Progenitor cell of endocrine pancreas (in vitro differentiated cells): ENCODE data around the gene PPP1R3F. TPM values are rescaled to one million over a fixed set of nuclear protein-coding genes. Genes with fewer than 3 reads are reported as not detected.
"Not testable (repeated sequence)": the region's sequence is repeated elsewhere in the genome, so short reads cannot be mapped to it uniquely, and the experiment has no call there.

Experiments
- DNase-seq: peaks from one replicate; pipeline ENCODE4 v3.0.0; 2021; ENCODE audit warnings: low spot score; ENCODE audit not compliant: unreplicated experiment
- H3K27ac Mint-ChIP-seq: 2 replicates; pipeline ENCODE4 v1.8.0; 2021; ENCODE audit warnings: mild to moderate bottlenecking, moderate library complexity, mixed read lengths
- H3K27me3 Mint-ChIP-seq: 2 replicates; pipeline ENCODE4 v1.8.0; 2021; ENCODE audit warnings: mixed read lengths
- H3K36me3 Mint-ChIP-seq: 2 replicates; pipeline ENCODE4 v1.8.0; 2022; ENCODE audit warnings: mixed read lengths; ENCODE audit not compliant: insufficient read depth
- H3K4me1 Mint-ChIP-seq: 2 replicates; pipeline ENCODE4 v1.8.0; 2021; ENCODE audit warnings: low read depth, mixed read lengths
- H3K4me3 Mint-ChIP-seq: 2 replicates; pipeline ENCODE4 v1.8.0; 2021; ENCODE audit warnings: low read depth, mild to moderate bottlenecking, moderate library complexity, mixed read lengths
- H3K9me3 Mint-ChIP-seq: 2 replicates; pipeline ENCODE4 v1.8.0; 2021; ENCODE audit warnings: low read depth, mixed read lengths
- CTCF ChIP-seq: fragments of 200-600 bp; sonication (generic); IDR thresholded peaks from one replicate; pipeline ENCODE4 v1.5.0; 2021; ENCODE audit warnings: antibody characterized with exemption, mild to moderate bottlenecking; ENCODE audit not compliant: unreplicated experiment
- total RNA-seq: library from RNA; stranded (reverse); gene quantifications from 2 replicates; pipeline ENCODE4 v1.2.1, GENCODE V29; 2021

PPP1R3F gene
- total RNA-seq, 1 donor from 2014 or later = 10.2 TPM

GRCh38 chrX:49316085-49316484, 46.5 kb downstream of the PPP1R3F start:
- DNase-seq = no peak
- no peak for TF ChIP-seq CTCF
- H3K9me3 Mint-ChIP-seq = peaks cover 5% of the 10 kb centered on the region
- H3K27me3 Mint-ChIP-seq = no peaks in the 10 kb centered on the region
- no peaks in the 10 kb centered on the region for H3K36me3 Mint-ChIP-seq
- H3K27ac Mint-ChIP-seq = no peak overlapping the region
- no peak overlapping the region for H3K4me3 Mint-ChIP-seq
- H3K4me1 Mint-ChIP-seq = no peaks in the 10 kb centered on the region

- H3K9me3 Mint-ChIP-seq, H3K27me3 Mint-ChIP-seq: not testable (repeated sequence)
Measured at GRCh38 chrX:49321737-49322136, 52.1 kb downstream of the PPP1R3F start, which contains the start of gene GAGE12J. TSS of gene GAGE12J (plus strand) at chrX:49322037. CDS start at chrX:49323194, 1,157 bp downstream.

GRCh38 chrX:49322266-49322665, 52.7 kb downstream of the PPP1R3F start:
- H3K4me1 Mint-ChIP-seq, H3K27ac Mint-ChIP-seq, H3K9me3 Mint-ChIP-seq, H3K36me3 Mint-ChIP-seq, H3K4me3 Mint-ChIP-seq, H3K27me3 Mint-ChIP-seq, DNase-seq: not testable (repeated sequence)

More at GRCh38 chrX:49321737-49322136, 52.1 kb downstream of the PPP1R3F start, which contains the start of gene GAGE12J:
- not testable (repeated sequence) for H3K4me1 Mint-ChIP-seq, H3K36me3 Mint-ChIP-seq, DNase-seq, H3K27ac Mint-ChIP-seq, H3K4me3 Mint-ChIP-seq

- DNase-seq, H3K4me3 Mint-ChIP-seq, H3K36me3 Mint-ChIP-seq, H3K4me1 Mint-ChIP-seq, H3K27ac Mint-ChIP-seq, H3K27me3 Mint-ChIP-seq, H3K9me3 Mint-ChIP-seq: not testable (repeated sequence)
Measured at GRCh38 chrX:49323735-49324134, 54.1 kb downstream of the PPP1R3F start.

- H3K27ac Mint-ChIP-seq, H3K9me3 Mint-ChIP-seq, H3K4me1 Mint-ChIP-seq, H3K36me3 Mint-ChIP-seq, H3K27me3 Mint-ChIP-seq, H3K4me3 Mint-ChIP-seq, DNase-seq: not testable (repeated sequence)
Measured at GRCh38 chrX:49330421-49330820, 60.8 kb downstream of the PPP1R3F start.

GRCh38 chrX:49331282-49331681, 61.7 kb downstream of the PPP1R3F start, which contains the start of gene GAGE13:
TSS of gene GAGE13 (plus strand) at chrX:49331582. CDS start at chrX:49332738, 1,156 bp downstream.
- DNase-seq, H3K27me3 Mint-ChIP-seq, H3K4me3 Mint-ChIP-seq, H3K9me3 Mint-ChIP-seq, H3K4me1 Mint-ChIP-seq, H3K27ac Mint-ChIP-seq, H3K36me3 Mint-ChIP-seq: not testable (repeated sequence)

GRCh38 chrX:49331841-49332240, 62.2 kb downstream of the PPP1R3F start:
- H3K27me3 Mint-ChIP-seq, H3K27ac Mint-ChIP-seq: not testable (repeated sequence)

More at GRCh38 chrX:49331841-49332240, 62.2 kb downstream of the PPP1R3F start:
- not testable (repeated sequence) for H3K9me3 Mint-ChIP-seq, H3K4me3 Mint-ChIP-seq, H3K36me3 Mint-ChIP-seq, H3K4me1 Mint-ChIP-seq, DNase-seq

Other genes with a start within 250 kb of the PPP1R3F start
- gene TFE3, start 226.4 kb upstream of the PPP1R3F start, total RNA-seq = 39.7 and 40.8 TPM in 2 replicates
- 27.1 and 27.9 TPM in 2 replicates for gene CCDC120, start 210.8 kb upstream of the PPP1R3F start, total RNA-seq
- gene PRAF2, start 195.8 kb upstream of the PPP1R3F start, total RNA-seq = 22.6 and 24.1 TPM in 2 replicates
- 44.9 and 55.0 TPM in 2 replicates for gene WDR45, start 189.9 kb upstream of the PPP1R3F start, total RNA-seq
- 15.6 and 16.5 TPM in 2 replicates for gene GPKOW, start 146.1 kb upstream of the PPP1R3F start, total RNA-seq
- gene MAGIX, start 107.0 kb upstream of the PPP1R3F start, total RNA-seq = 3.1 and 5.0 TPM in 2 replicates
- 3.9 and 6.3 TPM in 2 replicates for gene PLP2, start 97.9 kb upstream of the PPP1R3F start, total RNA-seq
- 6.2 and 8.8 TPM in 2 replicates for gene PRICKLE3, start 83.4 kb upstream of the PPP1R3F start, total RNA-seq
- gene SYP, start 69.6 kb upstream of the PPP1R3F start, total RNA-seq = 10.1 and 11.4 TPM in 2 replicates
- gene CACNA1F, start 36.5 kb upstream of the PPP1R3F start, total RNA-seq = 0.19 and 0.64 TPM in 2 replicates
- 16.0 and 17.7 TPM in 2 replicates for gene CCDC22, start 34.3 kb upstream of the PPP1R3F start, total RNA-seq
- gene FOXP3, start 5.1 kb upstream of the PPP1R3F start, total RNA-seq = 0.24 and 0.33 TPM in 2 replicates
- gene GAGE10, start 33.9 kb downstream of the PPP1R3F start, total RNA-seq = not detected in 2 replicates
- gene GAGE12J, start 52.2 kb downstream of the PPP1R3F start, total RNA-seq = not detected in 2 replicates
- gene GAGE13, start 61.8 kb downstream of the PPP1R3F start, total RNA-seq = not detected in 2 replicates